OCI-LY7 (cell line): Measurements from ENCODE around the gene RMND1.

Source experiments
- EZH2phosphoT487 ChIP-seq: fragments of 200-600 bp; sonication (generic); IDR thresholded peaks from 2 replicates; pipeline ENCODE4 v1.6.1; 2018; ENCODE audit warnings: low read depth, borderline replicate concordance, mild to moderate bottlenecking, mixed run types, antibody characterized with exemption, low read length, moderate library complexity, mixed read lengths
- TF ChIP-seq, protein P1 (sequence below): fragments of 200-600 bp; sonication (generic); conservative IDR thresholded peaks from 2 replicates; pipeline ENCODE4 v1.5.1; 2014; ENCODE audit warnings: mild to moderate bottlenecking, antibody characterized with exemption, low read length, moderate library complexity, mixed read lengths

- TF ChIP-seq, protein P1, sequence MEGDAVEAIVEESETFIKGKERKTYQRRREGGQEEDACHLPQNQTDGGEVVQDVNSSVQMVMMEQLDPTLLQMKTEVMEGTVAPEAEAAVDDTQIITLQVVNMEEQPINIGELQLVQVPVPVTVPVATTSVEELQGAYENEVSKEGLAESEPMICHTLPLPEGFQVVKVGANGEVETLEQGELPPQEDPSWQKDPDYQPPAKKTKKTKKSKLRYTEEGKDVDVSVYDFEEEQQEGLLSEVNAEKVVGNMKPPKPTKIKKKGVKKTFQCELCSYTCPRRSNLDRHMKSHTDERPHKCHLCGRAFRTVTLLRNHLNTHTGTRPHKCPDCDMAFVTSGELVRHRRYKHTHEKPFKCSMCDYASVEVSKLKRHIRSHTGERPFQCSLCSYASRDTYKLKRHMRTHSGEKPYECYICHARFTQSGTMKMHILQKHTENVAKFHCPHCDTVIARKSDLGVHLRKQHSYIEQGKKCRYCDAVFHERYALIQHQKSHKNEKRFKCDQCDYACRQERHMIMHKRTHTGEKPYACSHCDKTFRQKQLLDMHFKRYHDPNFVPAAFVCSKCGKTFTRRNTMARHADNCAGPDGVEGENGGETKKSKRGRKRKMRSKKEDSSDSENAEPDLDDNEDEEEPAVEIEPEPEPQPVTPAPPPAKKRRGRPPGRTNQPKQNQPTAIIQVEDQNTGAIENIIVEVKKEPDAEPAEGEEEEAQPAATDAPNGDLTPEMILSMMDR: no peak
- no peak for TF ChIP-seq EZH2phosphoT487
Measured at GRCh38 chr6:151390276-151390850, 61.6 kb downstream of the RMND1 start.
